ENCODE measurements around the gene FAM131B. TPM values are rescaled to one million over a fixed set of nuclear protein-coding genes. Genes with fewer than 3 reads are reported as not detected.

The FAM131B gene
- total RNA-seq, 2 experiments from 2014 or later: 2.7 to 2.9 TPM

GRCh38 chr7:143374561-143374960 is 12.0 kb upstream of the FAM131B start:
- intact Hi-C loops (cut with micrococcal nuclease): loop anchor here (5.0 kb wide), 1 partner anchor 33 kb away; the partner anchor contains the start of gene EPHA1
- H3K9me3 Mint-ChIP-seq: no peaks in the 10 kb centered on the region
- CTCF ChIA-PET: interaction anchor here (0.6 to 4.2 kb wide), 6 partner anchors 10 to 135 kb away, joined by 3 to 20 read pairs (median 6); no protein-coding TSS in a partner anchor

GRCh38 chr7:143373255-143373794 is 10.8 kb upstream of the FAM131B start:
- Mint-ChIP-seq H3K4me3 (no peak overlapping the region), H3K27ac (peak overlapping the region; percentile 1), H3K27me3 (no peaks in the 10 kb centered on the region), H3K9me3 (no peaks in the 10 kb centered on the region), H3K36me3 (ENCODE audit: low read depth) (no peaks in the 10 kb centered on the region), H3K4me1 (ENCODE audit: low read depth) (peaks cover 63% of the 10 kb centered on the region)
- ChIA-PET CTCF (interaction anchor here (1.0 to 4.2 kb wide), 7 partner anchors 11 to 133 kb away, joined by 3 to 20 read pairs (median 4); no protein-coding TSS in a partner anchor), POLR2A (interaction anchor here (1.0 to 1.5 kb wide), 2 partner anchors 9 to 13 kb away, joined by 3 read pairs; no protein-coding TSS in a partner anchor)
- intact Hi-C loops (cut with micrococcal nuclease): loop anchor here (5.0 kb wide), 1 partner anchor 34 kb away; the partner anchor contains the start of gene EPHA1
- TF ChIP-seq CTCF (IDR thresholded peaks at IDR 0.05): no peak
- DNase-seq: no peak
- no peak for ATAC-seq

More at GRCh38 chr7:143374561-143374960, 12.0 kb upstream of the FAM131B start:
- POLR2A ChIA-PET: interaction anchor here (1.2 to 1.7 kb wide), 4 partner anchors 9 to 19 kb away, joined by 4 to 6 read pairs (median 4); no protein-coding TSS in a partner anchor
- no peak for TF ChIP-seq CTCF (IDR thresholded peaks at IDR 0.05)
- H3K27me3 Mint-ChIP-seq: no peaks in the 10 kb centered on the region
- H3K36me3 Mint-ChIP-seq (ENCODE audit: low read depth): no peaks in the 10 kb centered on the region
- peak overlapping the region; percentile 93 for H3K27ac Mint-ChIP-seq
- DNase-seq (no peak), ATAC-seq (no peak)
- H3K4me3 Mint-ChIP-seq: no peak overlapping the region
- peaks cover 75% of the 10 kb centered on the region for H3K4me1 Mint-ChIP-seq (ENCODE audit: low read depth)

GRCh38 chr7:143372070-143372469 is 9.6 kb upstream of the FAM131B start:
- no peak overlapping the region for H3K4me3 Mint-ChIP-seq
- peaks cover 55% of the 10 kb centered on the region for H3K4me1 Mint-ChIP-seq (ENCODE audit: low read depth)
- ATAC-seq (peak; percentile 60), DNase-seq (peak; percentile 82)
- H3K9me3 Mint-ChIP-seq: no peaks in the 10 kb centered on the region
- H3K36me3 Mint-ChIP-seq (ENCODE audit: low read depth): no peaks in the 10 kb centered on the region
- peak overlapping the region; percentile 79 for H3K27ac Mint-ChIP-seq
- intact Hi-C loops (cut with micrococcal nuclease): loop anchor here (5.0 kb wide), 1 partner anchor 35 kb away; the partner anchor contains the start of gene EPHA1
- ChIA-PET POLR2A (interaction anchor here (0.8 to 1.5 kb wide), 2 partner anchors 10 to 17 kb away, joined by 3 read pairs; no protein-coding TSS in a partner anchor), CTCF (interaction anchor here (0.7 to 2.2 kb wide), 18 partner anchors 8 to 132 kb away, joined by 3 to 9 read pairs (median 4); partner anchors contain the start of gene FAM131B)
- no peaks in the 10 kb centered on the region for H3K27me3 Mint-ChIP-seq
- TF ChIP-seq CTCF (IDR thresholded peaks at IDR 0.05): no peak

GRCh38 chr7:143369678-143370651 is 7.5 kb upstream of the FAM131B start:
- POLR2A ChIA-PET: interaction anchor here (0.9 kb wide), 1 partner anchor 10 kb away, joined by 3 read pairs; no protein-coding TSS in a partner anchor
- intact Hi-C loops (cut with micrococcal nuclease): loop anchor here (5.0 kb wide), 1 partner anchor 37 kb away; the partner anchor contains the start of gene EPHA1
- peaks cover 3% of the 10 kb centered on the region for H3K27me3 Mint-ChIP-seq
- H3K27ac Mint-ChIP-seq: no peak overlapping the region
- TF ChIP-seq CTCF (IDR thresholded peaks at IDR 0.05): no peak
- H3K9me3 Mint-ChIP-seq: no peaks in the 10 kb centered on the region
- ATAC-seq: no peak
- no peak overlapping the region for H3K4me3 Mint-ChIP-seq
- CTCF ChIA-PET: interaction anchor here (0.8 to 2.4 kb wide), 10 partner anchors 10 to 489 kb away, joined by 3 to 18 read pairs (median 3); no protein-coding TSS in a partner anchor
- peaks cover 36% of the 10 kb centered on the region for H3K4me1 Mint-ChIP-seq (ENCODE audit: low read depth)
- peak; percentile 46 for DNase-seq
- no peaks in the 10 kb centered on the region for H3K36me3 Mint-ChIP-seq (ENCODE audit: low read depth)

Data from activated CD8-positive, alpha-beta T cell treated with anti-CD3 and anti-CD28 coated beads for 36 hours (primary cell).